Skeletal muscle satellite cell (primary cell): ENCODE results near the gene ALDH9A1.
"Not testable (repeated sequence)": the region's sequence is repeated elsewhere in the genome, so short reads cannot be mapped to it uniquely, and the experiment has no call there.

Source experiments
- H3K27me3 ChIP-seq: 2 replicates; pipeline ENCODE4 v1.7.0; 2013; ENCODE audit warnings: low read length; ENCODE audit not compliant: control insufficient read depth, insufficient read depth
- H3K36me3 ChIP-seq: 2 replicates; pipeline ENCODE4 v1.7.0; 2013; ENCODE audit warnings: mild to moderate bottlenecking, control low read depth, low read length; ENCODE audit not compliant: insufficient read depth
- H3K4me1 ChIP-seq: 2 replicates; pipeline ENCODE4 v1.7.0; 2013; ENCODE audit warnings: low read length; ENCODE audit not compliant: control insufficient read depth, insufficient read depth
- H3K4me2 ChIP-seq: 2 replicates; pipeline ENCODE4 v1.7.0; 2013; ENCODE audit warnings: mild to moderate bottlenecking, low read length
- H3K4me3 ChIP-seq: 2 replicates; pipeline ENCODE4 v1.7.0; 2013; ENCODE audit warnings: low read length
- H3K9ac ChIP-seq: 2 replicates; pipeline ENCODE4 v1.7.0; 2013; ENCODE audit warnings: mild to moderate bottlenecking, low read depth, low read length, moderate library complexity
- H3K9me3 ChIP-seq: replicated peaks from 2 replicates; pipeline ENCODE4 v1.7.0; 2013; ENCODE audit warnings: mild to moderate bottlenecking, control low read depth, low read length

ALDH9A1 gene

DNA sequence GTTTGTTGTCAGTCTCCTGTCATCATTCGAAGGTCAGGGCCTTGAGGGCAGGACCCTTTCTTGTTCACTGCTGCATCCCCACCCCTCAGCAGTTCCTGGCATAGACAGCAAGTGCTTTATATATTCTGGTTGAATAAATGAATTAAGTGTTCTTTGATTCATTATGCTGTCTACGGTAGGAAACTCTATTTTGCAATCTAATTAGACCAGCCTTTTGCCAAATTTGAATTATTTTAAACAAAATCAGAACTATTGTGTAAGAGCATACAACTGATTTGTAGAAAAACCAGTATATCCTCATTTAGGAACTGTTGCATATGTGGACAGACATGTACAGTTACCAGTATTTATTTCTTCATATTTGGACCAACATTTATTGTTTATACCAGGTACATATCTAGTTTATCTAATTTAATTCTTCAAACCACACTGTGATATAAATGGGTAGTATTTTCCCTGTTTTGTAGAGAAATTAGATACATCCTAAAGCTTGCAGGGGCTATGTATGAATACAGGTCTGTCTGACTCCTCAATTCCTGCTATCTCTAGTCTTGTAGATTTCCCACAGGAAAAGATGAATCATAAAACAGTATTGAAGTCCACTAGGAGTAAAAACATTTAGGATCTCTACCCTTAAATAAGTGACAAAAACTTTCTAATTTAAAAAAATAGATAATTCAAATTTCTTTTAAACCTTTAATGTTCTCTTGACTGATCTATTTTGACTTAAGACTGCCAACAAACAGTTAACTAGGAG lies 57.0 kb downstream of the ALDH9A1 start:
- Histone ChIP-seq H3K4me1 (peaks cover 4% of the 10 kb centered on the region), H3K36me3 (peaks cover 14% of the 10 kb centered on the region), H3K4me2 (no peak overlapping the region), H3K27me3 (no peaks in the 10 kb centered on the region), H3K9ac (no peak overlapping the region), H3K9me3 (no peaks in the 10 kb centered on the region), H3K4me3 (no peak overlapping the region)

DNA sequence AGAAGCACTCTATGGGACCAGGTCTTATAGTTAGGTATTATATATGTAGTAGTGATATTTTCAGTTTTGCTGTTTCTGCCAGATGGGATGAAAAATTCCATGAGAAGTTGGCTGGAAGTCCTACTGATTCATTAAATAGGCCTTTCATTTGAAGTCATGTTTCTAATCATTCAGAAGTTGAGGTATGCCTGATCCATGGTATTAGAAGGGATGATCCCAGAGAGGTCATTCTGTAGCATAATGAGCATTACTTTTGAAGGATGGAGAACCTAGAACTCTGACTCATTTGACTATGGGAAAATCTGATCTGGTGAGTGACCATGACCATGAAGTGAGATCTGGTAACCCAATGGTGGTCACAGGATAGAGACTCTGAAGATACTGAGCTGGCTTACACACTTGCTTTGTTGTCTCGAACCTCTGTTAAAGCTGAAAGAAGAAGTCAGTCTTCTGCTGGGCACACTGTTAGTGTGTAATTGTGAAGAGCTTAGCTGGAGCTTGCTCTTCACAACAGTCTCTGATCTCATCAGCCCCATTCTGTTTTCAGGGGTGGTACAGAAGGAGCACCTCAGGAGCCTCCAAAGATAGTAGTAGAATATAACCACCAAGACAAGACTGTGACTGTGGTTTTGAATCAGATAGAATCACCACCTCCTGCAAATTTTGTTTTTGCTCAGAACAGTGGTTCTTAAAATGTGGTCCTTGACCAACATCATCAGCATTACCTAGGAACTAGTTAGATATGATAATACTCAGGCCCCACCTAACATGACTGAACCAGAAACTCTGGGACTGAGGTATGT lies 58.3 kb downstream of the ALDH9A1 start:
- peaks cover 19% of the 10 kb centered on the region for H3K36me3 ChIP-seq
- H3K9ac ChIP-seq, result no peak overlapping the region
- peaks cover 4% of the 10 kb centered on the region for H3K4me1 ChIP-seq
- H3K9me3 ChIP-seq, result no peaks in the 10 kb centered on the region
- H3K27me3 ChIP-seq, result no peaks in the 10 kb centered on the region
- no peak overlapping the region for H3K4me2 ChIP-seq
- no peak overlapping the region for H3K4me3 ChIP-seq

DNA sequence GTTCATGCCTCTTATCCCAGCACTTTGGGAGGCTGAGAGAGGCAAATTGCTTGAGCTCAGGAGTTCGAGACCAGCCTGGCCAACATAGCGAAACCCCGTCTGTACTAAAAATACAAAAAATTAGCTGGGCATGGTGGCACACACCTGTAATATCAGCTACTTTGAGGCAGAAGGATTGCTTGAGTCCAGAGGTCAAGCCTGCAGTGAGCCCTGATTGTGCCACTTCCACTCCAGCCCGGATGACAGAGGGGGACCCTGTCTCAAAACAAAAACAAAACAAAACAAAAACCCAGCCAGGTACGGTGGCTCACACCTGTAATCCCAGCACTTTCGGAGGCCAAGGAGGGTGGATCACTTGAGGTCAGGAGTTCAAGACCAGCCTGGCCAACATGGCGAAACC lies 60.2 kb downstream of the ALDH9A1 start:
- H3K27me3 ChIP-seq, H3K9ac ChIP-seq, H3K4me3 ChIP-seq, H3K9me3 ChIP-seq, H3K4me2 ChIP-seq: not testable (repeated sequence)
- Histone ChIP-seq H3K4me1 (peaks cover 16% of the 10 kb centered on the region), H3K36me3 (peaks cover 19% of the 10 kb centered on the region)

DNA sequence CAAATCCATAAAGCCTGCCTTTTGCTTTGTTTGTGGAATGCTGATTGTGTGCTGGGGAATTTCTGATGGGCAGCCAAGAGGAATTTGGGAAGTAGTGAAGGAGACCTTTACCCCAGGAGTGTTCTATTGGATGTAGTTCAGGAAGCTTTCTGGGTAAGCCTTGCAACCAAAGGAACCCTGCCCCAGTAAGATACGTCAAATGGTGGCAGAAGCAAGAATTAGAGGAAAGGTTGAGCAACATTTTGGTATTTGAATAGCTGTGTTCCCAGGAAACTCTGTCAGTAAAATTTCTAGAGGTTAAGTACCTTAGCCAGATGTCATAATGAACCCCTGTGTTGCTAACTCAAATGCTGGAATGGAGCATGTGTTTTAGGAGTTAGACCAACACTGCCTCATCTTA lies 60.9 kb downstream of the ALDH9A1 start:
- H3K4me2 ChIP-seq, result no peak overlapping the region
- H3K9me3 ChIP-seq, result no peaks in the 10 kb centered on the region
- H3K9ac ChIP-seq, result no peak overlapping the region
- H3K4me1 ChIP-seq, result peaks cover 24% of the 10 kb centered on the region
- no peak overlapping the region for H3K4me3 ChIP-seq
- peaks cover 19% of the 10 kb centered on the region for H3K36me3 ChIP-seq
- no peaks in the 10 kb centered on the region for H3K27me3 ChIP-seq

DNA sequence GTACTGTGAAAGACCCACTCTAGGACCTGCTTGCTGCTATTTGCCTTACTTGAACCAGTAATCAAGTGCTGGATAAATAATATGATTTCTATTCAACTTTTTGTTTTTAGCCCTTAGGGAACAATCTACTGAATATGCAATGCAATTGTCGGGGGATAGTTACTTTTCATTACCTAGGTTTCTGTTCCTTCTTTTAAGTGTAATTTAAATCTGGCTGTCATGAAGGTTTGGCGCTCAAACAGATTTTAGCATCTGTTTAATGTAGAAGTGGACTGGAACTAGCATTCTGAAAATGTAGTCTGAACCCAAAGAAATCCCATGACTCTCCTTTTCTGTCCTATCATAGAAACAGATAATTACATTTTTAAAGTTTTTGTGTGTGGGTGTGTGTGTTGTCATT lies 62.5 kb downstream of the ALDH9A1 start:
- H3K4me2 ChIP-seq, result no peak overlapping the region

DNA sequence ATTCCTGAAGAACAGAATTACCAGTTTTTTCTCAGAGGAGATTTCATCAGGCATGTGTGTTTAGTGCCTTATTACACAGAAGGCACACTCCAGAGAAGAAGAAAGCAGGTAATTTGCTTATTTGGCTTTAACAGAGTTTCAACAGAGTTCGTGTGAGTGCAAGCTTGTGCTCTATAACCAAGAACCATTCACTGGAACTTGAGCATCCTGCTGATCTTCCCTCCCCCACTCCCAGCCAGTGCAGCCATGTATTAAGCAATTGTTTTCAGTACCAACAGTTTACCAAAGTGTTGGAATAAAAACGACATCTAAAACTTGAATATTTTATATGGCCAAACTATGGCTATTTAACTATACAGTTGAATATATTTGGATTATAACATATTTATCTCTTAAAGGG lies 63.0 kb downstream of the ALDH9A1 start:
- Histone ChIP-seq H3K9ac (no peak overlapping the region), H3K36me3 (peaks cover 19% of the 10 kb centered on the region), H3K4me2 (no peak overlapping the region), H3K27me3 (no peaks in the 10 kb centered on the region), H3K4me1 (peaks cover 29% of the 10 kb centered on the region), H3K4me3 (no peak overlapping the region), H3K9me3 (no peaks in the 10 kb centered on the region)

More for the DNA sequence above, 62.5 kb downstream of the ALDH9A1 start:
- no peak overlapping the region for H3K9ac ChIP-seq
- H3K27me3 ChIP-seq, result no peaks in the 10 kb centered on the region
- no peak overlapping the region for H3K4me3 ChIP-seq
- H3K4me1 ChIP-seq, result peaks cover 29% of the 10 kb centered on the region
- H3K9me3 ChIP-seq, result no peaks in the 10 kb centered on the region
- peaks cover 19% of the 10 kb centered on the region for H3K36me3 ChIP-seq

DNA sequence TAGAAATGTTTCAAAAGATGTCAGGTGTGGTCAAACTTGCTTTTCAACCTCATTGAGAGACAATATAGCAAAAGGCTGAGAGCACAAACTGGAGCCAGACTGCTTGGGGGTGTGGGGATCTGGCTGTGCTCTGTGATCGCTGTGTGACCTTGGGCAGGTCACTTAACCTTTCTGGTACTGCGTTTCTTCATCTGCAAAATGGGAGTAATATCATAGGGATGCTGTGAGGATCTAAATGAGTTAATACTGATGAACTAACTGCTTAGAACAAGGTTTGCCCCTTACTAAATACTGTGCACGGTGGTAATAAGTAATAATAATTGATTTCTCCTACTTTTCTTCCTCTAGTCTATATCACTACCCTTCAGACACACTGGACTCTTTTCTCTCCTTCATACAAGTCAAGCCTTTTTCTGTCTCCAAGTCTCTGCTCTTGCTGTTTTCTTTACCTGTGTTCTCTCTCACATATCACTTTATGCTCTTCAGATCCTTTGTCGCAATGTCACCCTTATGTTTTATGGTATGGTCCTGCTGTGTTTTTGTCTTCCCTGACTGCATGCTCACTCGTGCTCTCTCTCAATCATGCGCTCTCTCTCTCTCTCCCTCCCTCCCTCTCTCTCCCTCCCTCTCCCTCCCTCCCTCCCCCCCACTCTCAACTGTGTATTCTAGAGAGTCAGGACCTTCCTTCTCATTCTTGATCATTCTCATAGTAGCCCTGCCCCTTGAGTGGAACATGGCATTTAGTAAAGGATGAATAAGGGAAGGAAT lies 64.0 kb downstream of the ALDH9A1 start:
- no peak overlapping the region for H3K9ac ChIP-seq
- H3K4me3 ChIP-seq, result no peak overlapping the region
- H3K4me1 ChIP-seq, result peaks cover 29% of the 10 kb centered on the region
- H3K4me2 ChIP-seq, result peak overlapping the region; percentile 91
- H3K36me3 ChIP-seq, result peaks cover 14% of the 10 kb centered on the region
- no peaks in the 10 kb centered on the region for H3K9me3 ChIP-seq
- H3K27me3 ChIP-seq, result no peaks in the 10 kb centered on the region

DNA sequence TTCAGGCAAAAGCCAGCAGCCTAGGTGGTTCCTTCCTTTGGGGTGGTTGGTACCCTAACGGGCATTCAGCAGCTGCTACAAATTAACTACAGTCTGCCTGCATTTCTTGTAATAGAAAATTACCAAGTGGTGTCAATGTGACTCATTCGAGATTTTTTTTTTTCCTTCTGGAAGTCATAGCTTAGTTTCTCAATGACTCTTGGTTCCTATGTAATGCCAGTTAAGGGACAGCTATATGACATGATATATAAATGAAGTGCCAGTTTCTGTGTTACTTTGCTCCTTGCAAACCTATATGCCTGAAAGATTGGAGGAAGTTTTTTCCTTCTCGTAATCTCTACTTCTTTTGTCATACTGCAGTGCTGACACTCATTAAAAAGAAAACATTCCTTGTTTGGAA lies 64.7 kb downstream of the ALDH9A1 start:
- H3K36me3 ChIP-seq, result peaks cover 14% of the 10 kb centered on the region
- H3K9ac ChIP-seq, result no peak overlapping the region
- no peaks in the 10 kb centered on the region for H3K9me3 ChIP-seq
- H3K4me1 ChIP-seq, result peaks cover 29% of the 10 kb centered on the region
- peak overlapping the region; percentile 91 for H3K4me2 ChIP-seq
- H3K27me3 ChIP-seq, result no peaks in the 10 kb centered on the region
- peak overlapping the region; percentile 31 for H3K4me3 ChIP-seq

DNA sequence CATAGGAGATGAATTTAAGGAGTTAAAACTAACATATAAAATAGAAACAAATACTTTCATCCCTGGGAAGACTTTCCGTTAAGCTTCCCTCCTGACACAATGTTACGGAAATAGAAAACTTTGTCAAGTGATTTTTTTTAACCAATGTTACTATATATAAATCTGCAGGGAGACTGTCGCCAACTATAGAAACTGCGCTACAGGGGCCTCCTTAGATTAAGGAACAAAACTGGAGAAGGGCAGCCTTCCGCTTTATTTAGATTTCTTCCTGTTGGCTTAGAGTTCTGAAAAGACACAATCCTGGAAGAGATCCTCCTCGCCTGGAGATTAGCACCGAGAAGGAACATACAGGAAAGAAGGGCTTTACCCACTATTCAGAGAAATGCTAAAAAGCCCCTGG lies 65.9 kb downstream of the ALDH9A1 start:
- peaks cover 13% of the 10 kb centered on the region for H3K36me3 ChIP-seq
- no peaks in the 10 kb centered on the region for H3K9me3 ChIP-seq
- peak overlapping the region; percentile 99 for H3K4me3 ChIP-seq
- peak overlapping the region; percentile 91 for H3K4me2 ChIP-seq
- H3K9ac ChIP-seq, result peak overlapping the region; percentile 96
- H3K4me1 ChIP-seq, result peaks cover 28% of the 10 kb centered on the region
- H3K27me3 ChIP-seq, result no peaks in the 10 kb centered on the region

DNA sequence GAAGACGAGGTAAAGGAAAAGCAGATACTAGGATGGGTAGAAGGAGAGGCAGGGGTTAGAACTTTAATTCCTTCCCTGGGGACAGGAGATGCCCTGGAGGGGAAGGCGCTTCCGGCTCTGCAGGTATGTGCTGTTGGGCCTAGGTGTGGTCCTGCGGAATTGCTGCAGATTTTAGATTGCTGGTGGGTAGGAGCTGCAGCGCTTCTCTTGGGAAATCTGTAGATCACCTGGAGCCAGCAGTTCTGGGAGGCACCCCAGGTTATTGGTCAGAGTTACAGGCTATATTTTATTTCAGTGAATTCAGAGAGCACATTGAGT lies 66.3 kb downstream of the ALDH9A1 start:
- no peaks in the 10 kb centered on the region for H3K27me3 ChIP-seq
- peak overlapping the region; percentile 96 for H3K9ac ChIP-seq
- no peaks in the 10 kb centered on the region for H3K9me3 ChIP-seq
- peak overlapping the region; percentile 99 for H3K4me3 ChIP-seq
- peaks cover 24% of the 10 kb centered on the region for H3K4me1 ChIP-seq
- peaks cover 10% of the 10 kb centered on the region for H3K36me3 ChIP-seq
- peak overlapping the region; percentile 91 for H3K4me2 ChIP-seq

DNA sequence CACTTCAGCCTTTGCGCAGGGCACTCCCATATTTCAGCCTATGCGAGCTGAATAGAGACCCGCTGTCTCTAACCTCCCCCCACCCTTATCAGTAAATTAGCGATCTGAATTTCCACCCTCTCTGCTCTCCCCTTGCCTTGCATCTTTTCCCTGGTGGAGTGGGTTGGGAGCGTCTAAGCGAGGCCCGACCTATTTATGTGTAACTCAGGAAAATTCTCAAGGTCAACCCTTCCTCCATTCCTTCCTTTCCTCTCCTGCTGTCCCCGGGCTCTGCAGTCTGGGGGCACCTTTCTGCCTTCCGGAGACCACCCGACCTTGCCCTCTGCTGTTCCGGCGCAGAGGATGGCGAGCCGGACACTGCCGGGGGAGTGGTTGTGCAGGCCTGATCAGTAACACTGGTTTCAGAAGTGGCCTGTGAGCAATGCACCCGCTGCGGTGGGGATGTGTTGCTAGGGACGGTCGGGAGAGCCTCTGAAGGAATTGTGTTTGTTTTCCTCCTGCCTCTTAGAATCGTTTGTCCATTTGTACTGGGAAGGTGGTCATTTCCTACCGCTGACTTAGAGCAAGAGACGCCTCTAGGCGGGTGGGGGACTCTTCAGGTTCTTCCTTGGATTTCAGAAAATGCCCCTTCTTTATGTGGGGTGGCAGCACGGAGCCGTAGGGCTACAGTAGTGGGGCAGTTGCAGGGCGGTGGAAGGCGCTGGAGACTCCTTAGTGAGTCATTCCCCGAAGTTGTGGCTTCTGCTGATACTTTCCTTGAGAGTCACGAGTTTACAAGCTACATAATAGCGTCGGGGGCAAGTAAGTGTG lies 66.8 kb downstream of the ALDH9A1 start:
- peaks cover 10% of the 10 kb centered on the region for H3K36me3 ChIP-seq
- peak overlapping the region; percentile 99 for H3K4me3 ChIP-seq
- H3K27me3 ChIP-seq, result no peaks in the 10 kb centered on the region
- H3K9me3 ChIP-seq, result no peaks in the 10 kb centered on the region
- peak overlapping the region; percentile 96 for H3K9ac ChIP-seq
- peaks cover 24% of the 10 kb centered on the region for H3K4me1 ChIP-seq
- peak overlapping the region; percentile 91 for H3K4me2 ChIP-seq
